MM.1S (cell line): ENCODE results near the gene MCL1.

Experiments
- EZH2 ChIP-seq: fragments of 300-600 bp; sonication (generic); optimal IDR thresholded peaks from 2 replicates; pipeline ENCODE3; 2017; ENCODE audit warnings: low read depth, mild to moderate bottlenecking, antibody characterized with exemption, low read length, mixed read lengths
- TF ChIP-seq, protein P1 (sequence below): fragments of 300-600 bp; sonication (generic); IDR thresholded peaks from 2 replicates; pipeline ENCODE4 v1.5.1; 2016; ENCODE audit warnings: antibody characterized with exemption, low read length, mixed read lengths

DNA sequence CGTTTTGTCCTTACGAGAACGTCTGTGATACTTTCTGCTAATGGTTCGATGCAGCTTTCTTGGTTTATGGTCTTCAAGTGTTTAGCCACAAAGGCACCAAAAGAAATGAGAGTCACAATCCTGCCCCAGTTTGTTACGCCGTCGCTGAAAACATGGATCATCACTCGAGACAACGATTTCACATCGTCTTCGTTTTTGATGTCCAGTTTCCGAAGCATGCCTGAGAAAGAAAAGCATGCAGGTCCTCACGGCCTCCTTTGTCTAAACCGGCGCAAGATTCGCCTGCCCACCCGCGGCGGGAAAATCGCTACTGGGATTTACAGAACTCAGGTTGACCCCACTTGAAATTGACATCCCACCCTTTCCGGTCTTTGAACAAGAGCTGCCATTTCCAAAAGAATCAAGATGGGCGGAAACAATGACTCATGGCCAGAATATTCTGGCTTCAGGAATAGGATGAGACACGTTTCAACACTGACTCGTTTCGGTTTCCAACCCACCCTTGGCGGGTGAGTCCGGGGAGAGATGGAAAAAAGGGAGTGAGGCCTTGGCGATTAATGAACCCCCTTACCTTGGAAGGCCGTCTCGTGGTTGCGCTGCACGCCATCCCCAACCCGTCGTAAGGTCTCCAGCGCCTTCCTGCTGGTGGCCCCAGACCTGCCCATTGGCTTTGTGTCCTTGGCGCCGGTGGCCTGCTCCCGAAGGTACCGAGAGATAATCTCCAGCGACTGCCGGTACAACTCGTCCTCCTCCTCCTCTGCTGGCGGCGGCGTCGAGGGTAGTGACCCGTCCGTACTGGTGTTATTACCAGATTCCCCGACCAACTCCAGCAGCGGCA, 919 bp downstream of the MCL1 start:
- TF ChIP-seq, protein P1, sequence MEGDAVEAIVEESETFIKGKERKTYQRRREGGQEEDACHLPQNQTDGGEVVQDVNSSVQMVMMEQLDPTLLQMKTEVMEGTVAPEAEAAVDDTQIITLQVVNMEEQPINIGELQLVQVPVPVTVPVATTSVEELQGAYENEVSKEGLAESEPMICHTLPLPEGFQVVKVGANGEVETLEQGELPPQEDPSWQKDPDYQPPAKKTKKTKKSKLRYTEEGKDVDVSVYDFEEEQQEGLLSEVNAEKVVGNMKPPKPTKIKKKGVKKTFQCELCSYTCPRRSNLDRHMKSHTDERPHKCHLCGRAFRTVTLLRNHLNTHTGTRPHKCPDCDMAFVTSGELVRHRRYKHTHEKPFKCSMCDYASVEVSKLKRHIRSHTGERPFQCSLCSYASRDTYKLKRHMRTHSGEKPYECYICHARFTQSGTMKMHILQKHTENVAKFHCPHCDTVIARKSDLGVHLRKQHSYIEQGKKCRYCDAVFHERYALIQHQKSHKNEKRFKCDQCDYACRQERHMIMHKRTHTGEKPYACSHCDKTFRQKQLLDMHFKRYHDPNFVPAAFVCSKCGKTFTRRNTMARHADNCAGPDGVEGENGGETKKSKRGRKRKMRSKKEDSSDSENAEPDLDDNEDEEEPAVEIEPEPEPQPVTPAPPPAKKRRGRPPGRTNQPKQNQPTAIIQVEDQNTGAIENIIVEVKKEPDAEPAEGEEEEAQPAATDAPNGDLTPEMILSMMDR, result no peak
- no peak for TF ChIP-seq EZH2
